HuH-7 (cell line): ENCODE measurements around the gene RASA2.
A peak's percentile ranks its signal among the peaks of the same experiment; 100 is the strongest.

ENCODE experiments used
- DNase-seq: peaks from one replicate; pipeline ENCODE4 v3.0.0; 2011; ENCODE audit warnings: low spot score

The RASA2 gene

GRCh38 chr3:141486746-141487520, at the start of gene RASA2:
TSS of gene RASA2 (plus strand) at chr3:141487027. CDS start at chr3:141487084, 57 bp downstream.
- DNase-seq, result peak; percentile 47

- DNase-seq, result no peak
Observed at GRCh38 chr3:141439589-141439988, 47.2 kb upstream of the RASA2 start.

- no peak for DNase-seq
Observed at GRCh38 chr3:141440942-141441341, 45.9 kb upstream of the RASA2 start.

GRCh38 chr3:141441381-141442364, 45.2 kb upstream of the RASA2 start:
- peak; percentile 45 for DNase-seq

GRCh38 chr3:141442446-141442845, 44.4 kb upstream of the RASA2 start:
- no peak for DNase-seq

GRCh38 chr3:141442914-141443313, 43.9 kb upstream of the RASA2 start:
- no peak for DNase-seq

GRCh38 chr3:141444586-141445285, 42.1 kb upstream of the RASA2 start:
- no peak for DNase-seq

GRCh38 chr3:141445990-141446389, 40.8 kb upstream of the RASA2 start:
- no peak for DNase-seq

GRCh38 chr3:141446737-141447136, 40.1 kb upstream of the RASA2 start:
- DNase-seq, result no peak

GRCh38 chr3:141447383-141447782, 39.4 kb upstream of the RASA2 start:
- no peak for DNase-seq

- no peak for DNase-seq
Observed at GRCh38 chr3:141448606-141449220, 38.1 kb upstream of the RASA2 start.

GRCh38 chr3:141449424-141449823, 37.4 kb upstream of the RASA2 start:
- DNase-seq, result no peak

GRCh38 chr3:141450727-141451375, 36.0 kb upstream of the RASA2 start:
- DNase-seq, result no peak

- peak; percentile 13 for DNase-seq
Observed at GRCh38 chr3:141452045-141452444, 34.8 kb upstream of the RASA2 start.

GRCh38 chr3:141452773-141453172, 34.1 kb upstream of the RASA2 start:
- no peak for DNase-seq

GRCh38 chr3:141454054-141454453, 32.8 kb upstream of the RASA2 start:
- DNase-seq, result no peak

- DNase-seq, result peak; percentile 55
Observed at GRCh38 chr3:141454906-141455602, 31.8 kb upstream of the RASA2 start.

- no peak for DNase-seq
Observed at GRCh38 chr3:141455603-141456300, 31.1 kb upstream of the RASA2 start.

GRCh38 chr3:141456301-141456625, 30.6 kb upstream of the RASA2 start:
- no peak for DNase-seq

GRCh38 chr3:141457624-141458236, 29.1 kb upstream of the RASA2 start:
- no peak for DNase-seq
